Measurements from ENCODE around the gene KLF7. TPM values are rescaled to one million over a fixed set of nuclear protein-coding genes. Genes with fewer than 3 reads are reported as not detected.
A peak's percentile ranks its signal among the peaks of the same experiment; 100 is the strongest.

KLF7 gene
- total and polyA plus RNA-seq, 2 donors (not counting 3 experiments of a cell fraction or from before 2014, with no cell fraction given): 32.8 to 42.9 TPM

DNA sequence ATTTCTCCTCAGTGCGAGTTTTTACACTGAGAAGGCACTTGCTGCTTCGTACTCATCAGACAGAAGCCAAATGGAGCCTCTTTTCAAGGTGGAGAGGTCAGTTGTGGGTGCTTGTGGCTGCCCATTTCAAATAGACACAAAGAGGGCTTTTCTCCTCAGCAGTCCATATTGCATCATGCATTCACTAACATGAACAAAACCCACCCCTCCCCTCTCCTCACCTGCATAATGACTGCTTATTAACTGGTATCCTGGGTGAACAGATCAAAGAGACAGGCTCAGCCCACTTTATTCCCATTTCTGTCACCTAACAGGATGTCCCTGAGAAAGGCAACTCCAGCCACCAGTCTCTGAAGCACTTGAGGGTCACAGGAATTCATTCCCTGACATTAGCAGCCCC is 28.9 kb downstream of the KLF7 start:
- Histone ChIP-seq H3K27me3 (ENCODE audit: control insufficient read depth in 2 of 2, insufficient read depth in 2 of 2, low read length in 2 of 2) (no peaks in the 10 kb centered on the region), H3K4me3 (replicated peaks in 1 of 3; ENCODE audit: insufficient read depth in 1 of 3, low read depth in 1 of 3, low read length in 3 of 3) (no peak overlapping the region), H3K27ac (ENCODE audit: insufficient read depth, low read depth, low read length) (peak overlapping the region; percentile 94), H2AFZ (ENCODE audit: low read depth, low read length) (no peak overlapping the region), H3K4me1 (ENCODE audit: control insufficient read depth, extremely low read depth, insufficient read depth, low read length) (peaks cover 54% of the 10 kb centered on the region), H3K79me2 (ENCODE audit: control insufficient read depth, insufficient read depth, low read length) (peaks cover 94% of the 10 kb centered on the region), H3K9me1 (replicated peaks; ENCODE audit: control insufficient read depth, extremely low read depth, insufficient read depth, low read length) (no peaks in the 10 kb centered on the region), H4K20me1 (replicated peaks; ENCODE audit: control insufficient read depth, extremely low read depth, insufficient read depth, low read length) (no peaks in the 10 kb centered on the region), H3K36me3 (ENCODE audit: control insufficient read depth in 2 of 2, extremely low read depth in 1 of 2, insufficient read depth in 2 of 2, low read length in 2 of 2) (no peaks in the 10 kb centered on the region), H3K9ac (replicated peaks; ENCODE audit: extremely low read depth, insufficient read depth, low read length) (no peak overlapping the region), H3K4me2 (ENCODE audit: insufficient read depth, low read length) (no peak overlapping the region), H3K9me3 (replicated peaks; ENCODE audit: control insufficient read depth, insufficient read depth, low read length) (no peaks in the 10 kb centered on the region)
- CTCF ChIA-PET: no interaction called here
- DNase-seq (ENCODE audit: low read depth, low spot score): no peak
- no peak for FAIRE-seq
- POLR2A ChIA-PET: no interaction called here
- dilution Hi-C loops (cut with MboI; ENCODE audit: extremely low pct_ligation_motif_present, low sequenced_read_pairs) (no loop called here), intact Hi-C loops (cut with micrococcal nuclease) (loop anchor here (10.0 kb wide), 1 partner anchor 152 kb away; no protein-coding TSS in a partner anchor)
- no TSS peak for BruUV-seq (replicated peaks)
- no peak for TF ChIP-seq MYC (IDR thresholded peaks at IDR 0.05; ENCODE audit: low read depth, low read length)
- no peak for TF ChIP-seq POLR2A (IDR thresholded peaks at IDR 0.05; ENCODE audit: low read depth, low read length)
- no peak for TF ChIP-seq GATA2 (IDR thresholded peaks at IDR 0.05; ENCODE audit: insufficient read depth, insufficient read length, low read depth, low read length)
- TF ChIP-seq EZH2 (IDR thresholded peaks at IDR 0.05; ENCODE audit: borderline replicate concordance, low read depth, low read length, severe bottlenecking): no peak
- no peak for TF ChIP-seq POLR2AphosphoS5 (IDR thresholded peaks at IDR 0.05; ENCODE audit: insufficient read depth, low read depth, low read length)
- TF ChIP-seq JUN (IDR thresholded peaks at IDR 0.05; ENCODE audit: borderline replicate concordance, insufficient read depth, insufficient read length, low read depth): no peak
- no peak for TF ChIP-seq CTCF (IDR thresholded peaks at IDR 0.05; ENCODE audit: extremely low read depth in 1 of 2, insufficient read depth in 1 of 2, low read depth in 1 of 2, low read length in 2 of 2)
- no peak for TF ChIP-seq FOS (IDR thresholded peaks at IDR 0.05; ENCODE audit: borderline replicate concordance, insufficient read depth, low read length)
- TF ChIP-seq, protein P1, sequence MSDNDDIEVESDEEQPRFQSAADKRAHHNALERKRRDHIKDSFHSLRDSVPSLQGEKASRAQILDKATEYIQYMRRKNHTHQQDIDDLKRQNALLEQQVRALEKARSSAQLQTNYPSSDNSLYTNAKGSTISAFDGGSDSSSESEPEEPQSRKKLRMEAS (IDR thresholded peaks at IDR 0.05; ENCODE audit: insufficient read depth, insufficient read length): no peak
